ENCODE data around the gene TSHR. TPM values are rescaled to one million over a fixed set of nuclear protein-coding genes. Genes with fewer than 3 reads are reported as not detected.
A peak's percentile ranks its signal among the peaks of the same experiment; 100 is the strongest.

Gene TSHR
- total RNA-seq, 1 experiment from 2014 or later: not detected

DNA sequence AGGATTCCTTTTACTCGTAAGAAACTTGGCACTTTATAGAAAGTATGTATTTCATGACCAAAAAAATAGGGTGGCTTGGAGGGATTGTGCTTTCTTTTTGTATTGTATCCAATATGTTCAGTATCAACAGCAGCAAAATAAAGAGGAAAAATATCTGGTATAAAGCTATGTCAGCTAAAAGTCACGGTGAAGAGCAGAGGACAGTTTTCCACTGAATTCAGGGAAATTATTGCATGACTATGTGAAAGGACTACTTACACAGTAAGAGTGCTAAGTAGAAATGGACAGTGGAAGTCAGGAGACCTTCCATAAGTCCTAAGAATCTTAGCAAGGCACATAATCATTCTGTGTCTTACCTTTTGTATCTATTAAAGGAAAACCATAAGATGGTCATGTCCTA, 19.3 kb downstream of the TSHR start:
- ATAC-seq (no peak), DNase-seq (no peak)
- H3K4me1 ChIP-seq (ENCODE audit: insufficient read depth, low read length): no peaks in the 10 kb centered on the region
- BruUV-seq (replicated peaks): no TSS peak
- TF ChIP-seq EZH2 (IDR thresholded peaks at IDR 0.05; ENCODE audit: low read length, unreplicated experiment) (no peak), CTCF (conservative IDR thresholded peaks at IDR 0.05; ENCODE audit: low read depth, low read length) (no peak), EZH2phosphoT487 (IDR thresholded peaks at IDR 0.05; ENCODE audit: borderline replicate concordance, low read length) (no peak)
- ChIA-PET POLR2A (ENCODE audit: unreplicated experiment) (no interaction called here), CTCF (no interaction called here)
- peaks cover 52% of the 10 kb centered on the region for H3K27me3 ChIP-seq (ENCODE audit: low read length)
- H3K36me3 ChIP-seq (ENCODE audit: low read depth, low read length): no peaks in the 10 kb centered on the region
- intact Hi-C loops (cut with micrococcal nuclease): no loop called here
- H3K9me2 ChIP-seq (replicated peaks; ENCODE audit: low read length): no peaks in the 10 kb centered on the region
- no peak overlapping the region for H3K9ac ChIP-seq (ENCODE audit: low read length)
- no peak overlapping the region for H3K4me2 ChIP-seq (ENCODE audit: low read length)
- no peak overlapping the region for H3K27ac ChIP-seq (ENCODE audit: low read length)
- H3F3A ChIP-seq (ENCODE audit: low read length, unreplicated experiment): no peaks in the 10 kb centered on the region
- H2AFZ ChIP-seq (ENCODE audit: low read length): no peak overlapping the region
- no peaks in the 10 kb centered on the region for H4K20me1 ChIP-seq (ENCODE audit: low read length)
- H3K9me3 ChIP-seq (ENCODE audit: low read length): no peaks in the 10 kb centered on the region
- H3K4me3 ChIP-seq (ENCODE audit: low read length): no peak overlapping the region
- H3K79me2 ChIP-seq (ENCODE audit: low read length): no peaks in the 10 kb centered on the region

GRCh38 chr14:80977221-80977620, 21.8 kb downstream of the TSHR start:
- H3K27ac ChIP-seq (ENCODE audit: low read length): no peak overlapping the region
- no TSS peak for BruUV-seq (replicated peaks)
- ChIA-PET POLR2A (ENCODE audit: unreplicated experiment) (no interaction called here), CTCF (no interaction called here)
- H3K9me3 ChIP-seq (ENCODE audit: low read length): no peaks in the 10 kb centered on the region
- intact Hi-C loops (cut with micrococcal nuclease): no loop called here
- no peaks in the 10 kb centered on the region for H3K4me1 ChIP-seq (ENCODE audit: insufficient read depth, low read length)
- peaks cover 52% of the 10 kb centered on the region for H3K27me3 ChIP-seq (ENCODE audit: low read length)
- DNase-seq: no peak
- H3K79me2 ChIP-seq (ENCODE audit: low read length): no peaks in the 10 kb centered on the region
- no peak overlapping the region for H3K4me3 ChIP-seq (ENCODE audit: low read length)
- no peaks in the 10 kb centered on the region for H4K20me1 ChIP-seq (ENCODE audit: low read length)
- H3K9ac ChIP-seq (ENCODE audit: low read length): no peak overlapping the region
- no peak overlapping the region for H3K4me2 ChIP-seq (ENCODE audit: low read length)
- no peaks in the 10 kb centered on the region for H3K36me3 ChIP-seq (ENCODE audit: low read depth, low read length)
- H3F3A ChIP-seq (ENCODE audit: low read length, unreplicated experiment): no peaks in the 10 kb centered on the region
- no peaks in the 10 kb centered on the region for H3K9me2 ChIP-seq (replicated peaks; ENCODE audit: low read length)
- ATAC-seq: no peak
- peak; percentile 26; the same call in 1 of the 2 replicates for TF ChIP-seq CTCF (conservative IDR thresholded peaks at IDR 0.05; ENCODE audit: low read depth, low read length)
- TF ChIP-seq EZH2phosphoT487 (IDR thresholded peaks at IDR 0.05; ENCODE audit: borderline replicate concordance, low read length): no peak
- no peak overlapping the region for H2AFZ ChIP-seq (ENCODE audit: low read length)

DNA sequence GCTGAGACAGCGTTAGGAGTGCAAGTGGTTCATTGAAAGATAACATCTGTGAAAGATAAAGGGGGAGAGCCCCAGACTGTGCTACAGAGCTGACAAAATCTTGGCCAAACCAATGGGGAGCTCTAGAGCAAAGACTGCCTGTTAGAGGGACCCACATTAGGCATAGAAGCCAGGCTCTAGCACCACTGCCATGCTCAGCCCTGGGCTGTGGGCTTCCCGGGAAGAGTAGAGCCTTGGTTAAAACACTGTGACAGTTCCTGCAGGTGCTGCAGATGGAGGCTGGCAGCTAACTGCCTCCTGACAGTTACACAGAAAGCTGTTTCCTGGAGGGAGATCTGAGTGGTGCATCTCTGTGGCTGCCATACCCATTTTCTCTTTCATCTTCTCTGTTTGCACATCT, 23.0 kb downstream of the TSHR start:
- Histone ChIP-seq H3K9me2 (replicated peaks; ENCODE audit: low read length) (no peaks in the 10 kb centered on the region), H2AFZ (ENCODE audit: low read length) (no peak overlapping the region), H3K27ac (ENCODE audit: low read length) (no peak overlapping the region), H3K27me3 (ENCODE audit: low read length) (peaks cover 53% of the 10 kb centered on the region), H3K79me2 (ENCODE audit: low read length) (no peaks in the 10 kb centered on the region), H3K4me1 (ENCODE audit: insufficient read depth, low read length) (no peaks in the 10 kb centered on the region), H3K4me2 (ENCODE audit: low read length) (no peak overlapping the region), H3K4me3 (ENCODE audit: low read length) (no peak overlapping the region), H3K36me3 (ENCODE audit: low read depth, low read length) (no peaks in the 10 kb centered on the region), H3F3A (ENCODE audit: low read length, unreplicated experiment) (no peaks in the 10 kb centered on the region), H4K20me1 (ENCODE audit: low read length) (no peaks in the 10 kb centered on the region), H3K9ac (ENCODE audit: low read length) (no peak overlapping the region), H3K9me3 (ENCODE audit: low read length) (no peaks in the 10 kb centered on the region)
- ChIA-PET POLR2A (ENCODE audit: unreplicated experiment) (no interaction called here), CTCF (no interaction called here)
- TF ChIP-seq CTCF (conservative IDR thresholded peaks at IDR 0.05; ENCODE audit: low read depth, low read length): no peak
- no peak for TF ChIP-seq EZH2 (IDR thresholded peaks at IDR 0.05; ENCODE audit: low read length, unreplicated experiment)
- TF ChIP-seq EZH2phosphoT487 (IDR thresholded peaks at IDR 0.05; ENCODE audit: borderline replicate concordance, low read length): no peak
- BruUV-seq (replicated peaks): no TSS peak
- intact Hi-C loops (cut with micrococcal nuclease): no loop called here
- no peak for ATAC-seq
- DNase-seq: no peak
